Lung microvascular endothelial cell (primary cell): ENCODE data around the gene TMEM222. TPM values are rescaled to one million over a fixed set of nuclear protein-coding genes. Genes with fewer than 3 reads are reported as not detected.
"Not testable (repeated sequence)": the region's sequence is repeated elsewhere in the genome, so short reads cannot be mapped to it uniquely, and the experiment has no call there.

Source experiments
- DNase-seq, 2 donors: peaks; one replicate each; pipeline versions ENCODE4 v3.0.0 to v3.0.0-alpha.2; 2010; ENCODE audit warnings: low read depth in 2 of 2
- total RNA-seq: library from RNA; depleted of rRNA; stranded (reverse); fragments of >200 nt; gene quantifications from 2 replicates; pipeline ENCODE4 v1.2.1, GENCODE V29; 2014

The TMEM222 gene, protein sequence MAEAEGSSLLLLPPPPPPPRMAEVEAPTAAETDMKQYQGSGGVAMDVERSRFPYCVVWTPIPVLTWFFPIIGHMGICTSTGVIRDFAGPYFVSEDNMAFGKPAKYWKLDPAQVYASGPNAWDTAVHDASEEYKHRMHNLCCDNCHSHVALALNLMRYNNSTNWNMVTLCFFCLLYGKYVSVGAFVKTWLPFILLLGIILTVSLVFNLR
- 18.7 and 24.2 TPM in 2 replicates for total RNA-seq

- DNase-seq = peak; percentile 99
Observed at GRCh38 chr1:27321813-27322568, at the start of gene TMEM222. TMEM222 (plus strand) TSS chr1:27322163; CDS start chr1:27322198, 35 bp downstream.

- no peak for DNase-seq
Observed at GRCh38 chr1:27274204-27274603, 47.8 kb upstream of the TMEM222 start.

- no peak for DNase-seq
Observed at GRCh38 chr1:27275696-27276095, 46.3 kb upstream of the TMEM222 start.

DNA sequence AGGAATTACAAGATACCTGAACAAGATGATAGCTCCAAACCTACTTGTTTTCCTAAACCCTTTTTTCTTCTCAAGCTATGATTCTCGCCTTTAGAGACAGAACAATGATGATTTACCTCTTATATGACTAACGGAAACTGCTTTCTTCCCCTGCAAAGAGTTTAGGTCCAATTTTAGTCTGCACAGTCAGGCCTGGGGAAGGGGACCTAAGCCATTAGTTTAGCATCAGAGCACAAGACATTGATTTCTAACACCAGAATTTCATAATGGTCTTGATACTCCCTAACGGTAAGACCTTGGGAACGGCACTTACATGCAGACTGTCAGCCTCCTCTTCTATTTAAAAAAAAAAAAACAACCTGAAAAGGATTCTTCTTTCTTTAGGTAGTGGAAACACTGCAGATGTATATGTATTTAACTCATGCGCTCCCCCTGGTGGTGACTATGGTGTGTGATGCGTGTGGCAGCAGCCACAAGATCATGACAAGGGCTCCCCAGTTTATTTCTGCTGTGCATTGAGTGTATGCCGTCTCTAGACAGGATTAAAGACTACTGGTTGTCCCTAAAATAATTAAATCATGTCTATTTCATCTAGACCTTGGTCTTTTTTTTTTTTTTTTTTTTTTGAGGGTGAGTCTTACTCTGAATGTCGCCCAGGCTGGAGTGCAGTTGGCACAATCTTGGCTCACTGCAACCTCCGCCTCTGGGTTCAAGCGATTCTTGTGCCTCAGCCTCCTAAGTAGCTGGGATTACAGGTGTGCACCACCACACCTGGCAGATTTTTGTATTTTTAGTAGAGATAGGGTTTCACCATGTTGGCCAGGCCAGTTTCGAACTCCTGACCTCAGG is 37.3 kb upstream of the TMEM222 start:
- peak; percentile 79 to 84 for DNase-seq

DNA sequence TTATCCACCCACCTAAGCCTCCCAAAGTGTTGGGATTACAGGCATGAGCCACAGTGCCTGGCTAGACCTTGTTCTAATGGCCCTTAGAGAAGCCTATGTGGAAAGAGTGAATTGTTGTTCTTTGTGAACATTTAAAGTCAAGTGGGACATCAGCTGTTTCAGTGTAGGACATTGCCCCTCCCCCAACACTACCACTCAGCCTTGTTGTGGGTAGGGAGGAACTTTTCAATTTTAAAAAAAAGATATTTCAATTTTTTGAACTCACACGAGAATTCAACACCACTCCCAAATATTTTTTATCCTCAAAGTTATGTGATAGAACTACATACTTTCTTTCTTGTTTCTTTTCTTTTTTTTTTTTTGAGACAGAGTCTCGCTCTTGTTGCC is 36.7 kb upstream of the TMEM222 start:
- DNase-seq = no peak

- DNase-seq = not testable (repeated sequence)
Observed at GRCh38 chr1:27285821-27286220, 36.1 kb upstream of the TMEM222 start.

- DNase-seq = not testable (repeated sequence)
Observed at GRCh38 chr1:27289125-27289524, 32.8 kb upstream of the TMEM222 start.

DNA sequence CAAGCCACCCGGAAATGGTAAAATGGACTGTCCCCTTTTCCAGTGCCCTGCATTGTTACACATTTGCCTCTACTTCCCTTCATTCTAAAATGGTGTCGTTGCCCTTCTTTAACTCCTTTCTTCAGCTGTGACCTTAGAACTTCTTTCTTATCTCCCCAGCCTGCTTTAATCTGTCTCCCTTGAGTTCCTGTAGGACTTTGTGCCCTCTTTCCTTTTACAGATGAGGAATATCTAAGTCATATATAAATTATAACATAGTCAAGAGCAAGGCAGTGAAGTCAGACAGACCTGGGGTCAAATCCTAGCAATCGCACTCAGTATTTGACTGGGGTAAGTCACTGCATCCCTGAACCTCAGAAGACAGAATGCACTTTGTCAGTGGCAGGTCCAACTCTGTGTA is 31.4 kb upstream of the TMEM222 start:
- DNase-seq = no peak

DNA sequence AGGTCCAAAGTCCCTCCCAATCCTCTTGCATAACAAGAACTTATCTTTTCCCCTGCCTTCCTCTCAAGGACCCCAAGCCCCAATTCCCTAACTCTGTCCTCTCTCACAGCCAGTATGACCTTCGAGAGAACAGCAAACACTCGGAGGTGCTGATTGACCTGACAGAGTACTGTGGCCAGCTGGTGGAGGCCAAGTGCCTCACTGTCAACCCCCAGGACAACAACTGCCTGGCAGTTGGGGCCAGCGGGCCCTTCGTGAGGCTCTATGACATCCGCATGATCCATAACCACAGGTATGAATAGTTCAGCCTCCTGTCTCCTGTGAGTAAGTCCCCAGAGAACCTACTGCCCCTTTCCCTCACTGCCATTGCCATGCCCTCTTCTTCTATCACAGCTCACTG is 29.9 kb upstream of the TMEM222 start:
- DNase-seq = no peak

DNA sequence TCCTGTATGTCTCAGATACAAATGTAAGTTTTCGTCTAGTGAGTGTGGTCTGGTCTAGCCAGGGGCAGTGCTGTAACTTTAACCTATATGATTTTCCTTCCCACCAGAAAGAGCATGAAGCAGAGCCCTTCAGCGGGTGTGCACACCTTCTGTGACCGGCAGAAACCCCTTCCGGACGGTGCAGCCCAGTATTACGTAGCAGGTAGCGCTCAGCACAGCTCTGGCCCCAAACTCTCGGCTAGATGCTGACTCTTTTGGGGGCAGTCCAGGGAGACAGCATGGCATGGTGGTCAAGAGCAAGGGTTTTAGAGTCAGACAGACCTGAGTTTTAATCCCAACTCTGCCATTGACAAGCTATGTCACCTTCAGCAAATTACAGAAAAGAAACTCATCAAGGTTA is 28.0 kb upstream of the TMEM222 start:
- DNase-seq = no peak

DNA sequence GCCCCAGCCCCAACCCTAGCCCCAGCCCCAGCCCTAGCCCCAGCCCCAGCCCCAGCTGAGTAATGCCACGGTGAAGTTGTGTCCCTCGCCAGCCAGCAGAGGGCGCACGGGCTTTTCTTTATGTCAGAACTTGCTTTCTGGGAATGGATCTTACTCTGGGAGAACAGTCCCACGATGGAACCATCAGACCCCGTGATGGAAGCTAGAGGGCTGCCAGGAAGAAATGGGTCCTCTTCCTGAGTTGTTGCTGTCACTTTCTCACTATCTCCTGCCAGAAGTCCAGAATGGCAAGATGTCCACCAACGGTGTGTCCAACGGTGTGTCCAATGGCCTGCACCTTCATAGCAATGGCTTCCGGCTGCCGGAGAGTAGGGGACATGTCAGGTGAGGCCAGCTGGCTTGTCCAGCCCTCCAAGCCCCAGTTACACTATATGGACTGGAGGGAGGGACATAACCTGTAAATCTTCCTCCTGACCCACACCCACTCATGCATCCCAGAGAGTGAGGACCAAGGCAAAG is 25.1 kb upstream of the TMEM222 start:
- peak; percentile 56 to 62 for DNase-seq

DNA sequence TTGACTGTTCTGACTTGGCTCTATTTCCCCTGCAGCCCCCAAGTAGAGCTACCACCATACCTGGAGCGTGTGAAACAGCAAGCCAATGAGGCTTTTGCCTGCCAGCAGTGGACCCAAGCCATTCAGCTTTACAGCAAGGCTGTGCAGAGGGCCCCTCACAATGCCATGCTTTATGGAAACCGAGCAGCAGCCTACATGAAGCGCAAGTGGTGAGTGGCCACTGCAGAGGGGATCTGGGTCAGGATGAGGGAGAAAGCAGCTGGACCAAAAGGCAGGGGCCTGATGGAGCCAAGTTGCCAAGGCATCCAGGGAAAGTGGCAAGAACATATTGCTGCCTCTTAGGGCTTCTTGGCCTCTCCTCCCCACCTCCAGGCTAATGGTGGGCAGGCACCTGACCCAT is 24.1 kb upstream of the TMEM222 start:
- no peak for DNase-seq

GRCh38 chr1:27298632-27299384 is 23.2 kb upstream of the TMEM222 start:
- DNase-seq = no peak

- DNase-seq = peak in 1 of 2 donors; percentile 82
Observed at GRCh38 chr1:27299385-27300271, 22.3 kb upstream of the TMEM222 start.

DNA sequence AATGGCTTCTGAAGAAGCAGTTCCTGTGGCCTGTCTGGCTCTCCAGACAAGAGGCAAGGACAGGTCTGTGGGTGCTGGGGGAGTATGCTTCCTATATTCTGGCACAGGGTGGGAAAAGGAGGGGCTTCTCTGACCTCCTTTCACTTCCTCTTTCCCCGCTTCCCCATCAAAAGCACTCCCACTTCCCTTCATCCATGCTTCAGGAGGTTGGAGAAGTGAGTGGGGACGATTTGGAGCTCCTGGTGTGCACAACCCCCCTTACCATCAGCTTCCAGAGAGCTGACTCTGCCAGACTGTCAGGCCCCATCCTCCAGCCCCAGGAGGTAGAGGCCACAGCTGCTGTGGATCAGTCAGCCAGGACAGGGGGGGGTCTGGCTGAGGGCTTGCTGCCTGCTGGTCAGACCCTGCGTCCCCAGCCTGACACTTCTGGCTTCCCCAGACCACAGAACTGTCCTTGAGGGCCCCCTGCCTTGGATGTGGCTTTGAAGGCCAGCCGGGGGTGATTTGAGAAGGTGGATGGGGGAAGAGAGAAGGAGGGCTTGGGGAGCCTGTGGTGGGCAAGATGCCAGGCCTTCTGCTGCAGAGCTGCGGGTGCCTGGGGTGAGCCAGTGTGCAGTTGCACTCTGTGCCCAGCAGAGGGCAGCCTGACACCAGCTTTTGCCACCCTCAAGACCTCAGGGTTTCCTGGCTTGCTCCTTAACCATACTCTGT is 21.5 kb upstream of the TMEM222 start:
- DNase-seq = peak; percentile 82 to 86

DNA sequence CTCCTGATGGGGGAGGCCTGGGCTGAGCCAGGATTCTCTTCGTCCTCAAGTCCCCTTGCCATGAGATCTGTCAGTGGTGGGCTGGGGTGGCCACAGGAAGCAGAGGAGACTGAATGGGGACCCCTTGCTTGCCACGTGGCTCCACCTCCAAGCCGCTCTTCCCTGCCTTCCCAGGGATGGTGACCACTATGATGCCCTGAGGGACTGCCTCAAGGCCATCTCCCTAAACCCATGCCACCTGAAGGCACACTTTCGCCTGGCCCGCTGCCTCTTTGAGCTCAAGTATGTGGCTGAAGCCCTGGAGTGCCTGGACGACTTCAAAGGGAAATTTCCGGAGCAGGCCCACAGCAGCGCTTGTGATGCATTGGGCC is 20.9 kb upstream of the TMEM222 start:
- no peak for DNase-seq

- DNase-seq = no peak
Observed at GRCh38 chr1:27301582-27302199, 20.3 kb upstream of the TMEM222 start.

DNA sequence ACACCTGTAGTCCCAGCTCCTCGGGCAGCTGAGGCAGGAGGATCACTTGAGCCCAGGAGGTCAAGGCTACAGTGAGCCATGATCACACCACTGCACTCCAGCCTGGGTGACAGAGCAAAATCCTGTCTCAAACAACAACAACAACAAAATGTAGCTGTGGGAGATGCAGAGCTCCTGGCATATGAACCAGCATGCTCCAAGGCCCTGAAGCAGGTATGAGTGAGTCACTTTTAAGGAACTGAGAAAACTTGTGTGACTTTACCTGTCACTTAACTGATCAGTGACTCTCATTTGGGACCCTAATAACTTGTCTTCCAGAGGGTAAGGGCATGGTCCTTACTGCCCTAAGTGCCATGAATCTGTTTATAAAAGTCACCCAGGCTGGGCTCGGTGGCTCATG is 19.4 kb upstream of the TMEM222 start:
- no peak for DNase-seq

DNA sequence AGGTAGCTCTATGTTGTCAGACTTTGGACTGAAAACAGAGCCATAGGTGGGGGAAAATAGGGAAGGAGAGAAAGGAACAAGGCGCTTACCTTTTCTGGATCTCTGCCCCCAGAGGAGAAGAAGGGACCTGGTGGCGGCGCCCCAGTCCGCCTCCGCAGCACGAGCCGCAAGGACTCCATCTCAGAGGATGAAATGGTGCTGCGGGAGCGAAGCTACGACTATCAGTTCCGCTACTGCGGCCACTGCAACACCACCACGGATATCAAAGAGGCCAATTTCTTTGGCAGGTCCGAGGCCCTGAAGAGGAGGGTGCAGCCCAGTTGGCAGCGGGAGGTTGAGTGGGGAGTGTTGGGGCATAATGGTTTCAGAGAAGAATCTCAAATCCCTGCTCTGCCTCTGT is 18.5 kb upstream of the TMEM222 start:
- DNase-seq = no peak
